ENCODE data around the gene GNB4.

DNA sequence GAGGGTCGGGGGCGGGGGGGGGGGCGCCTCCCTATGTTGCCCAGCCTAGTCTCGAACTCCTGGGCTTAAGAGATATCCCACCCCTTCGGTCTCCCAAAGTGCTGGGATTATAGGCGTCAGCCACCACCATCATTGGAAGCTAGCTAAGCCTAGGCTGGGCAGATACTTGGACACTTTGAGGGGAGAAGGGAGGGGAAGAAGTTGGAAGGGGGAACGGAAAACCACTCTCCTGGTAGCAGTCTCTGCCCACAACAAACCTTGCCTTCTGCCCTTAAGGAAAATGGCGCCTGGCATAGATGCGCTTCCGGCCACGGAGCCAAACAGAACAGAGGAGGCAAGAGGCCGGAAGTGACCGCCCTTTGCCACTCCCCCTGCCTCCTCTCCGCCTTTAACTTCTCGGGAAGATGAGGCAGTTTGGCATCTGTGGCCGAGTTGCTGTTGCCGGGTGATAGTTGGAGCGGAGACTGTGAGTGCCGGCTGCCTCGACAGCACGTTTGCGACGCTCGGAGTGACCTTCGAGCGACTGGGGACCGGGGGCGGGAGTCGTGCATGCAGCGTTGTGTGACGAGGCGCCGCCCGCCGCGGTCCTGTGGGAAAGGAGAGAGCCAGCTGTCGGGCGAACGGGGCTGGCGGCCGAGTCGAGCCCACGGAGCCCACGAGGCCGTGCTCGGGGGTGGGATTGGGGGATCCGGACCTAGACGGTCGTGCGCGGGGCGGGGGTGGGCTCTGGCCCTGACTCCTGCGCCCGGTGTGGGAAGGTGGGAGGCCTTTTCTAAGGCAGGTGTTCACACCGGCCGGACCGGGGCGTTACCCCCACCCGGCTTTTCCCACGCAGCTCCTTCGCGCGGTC is 103.7 kb downstream of the GNB4 start, which contains the start of gene MFN1:
- TF ChIP-seq CTCF (IDR thresholded peaks at IDR 0.05) = no peak
- no peak for TF ChIP-seq EZH2 (IDR thresholded peaks at IDR 0.05; ENCODE audit: borderline replicate concordance, insufficient read depth, low read depth, low read length, poor library complexity, severe bottlenecking)

Data from B cell (primary cell).